ENCODE results near the gene PAX1.

PAX1 gene

GRCh38 chr20:21739682-21740081, 34.2 kb downstream of the PAX1 start:
- no peak for DNase-seq (ENCODE audit: low read depth)

- DNase-seq (ENCODE audit: low read depth): no peak
Measured at GRCh38 chr20:21741266-21741665, 35.8 kb downstream of the PAX1 start.

- DNase-seq (ENCODE audit: low read depth): no peak
Measured at GRCh38 chr20:21762646-21763045, 57.2 kb downstream of the PAX1 start.

GRCh38 chr20:21767200-21767738, 61.8 kb downstream of the PAX1 start:
- no peak for DNase-seq (ENCODE audit: low read depth)

- no peak for DNase-seq (ENCODE audit: low read depth)
Measured at GRCh38 chr20:21767739-21768223, 62.3 kb downstream of the PAX1 start.
